ENCODE data around the gene SV2B. TPM values are rescaled to one million over a fixed set of nuclear protein-coding genes. Genes with fewer than 3 reads are reported as not detected.

The SV2B gene
- total RNA-seq, 5 donors from 2014 or later (not counting 1 experiment from before 2014, with no cell fraction given) = 0.03 to 0.13 (median 0.09) TPM; not detected in 2

DNA sequence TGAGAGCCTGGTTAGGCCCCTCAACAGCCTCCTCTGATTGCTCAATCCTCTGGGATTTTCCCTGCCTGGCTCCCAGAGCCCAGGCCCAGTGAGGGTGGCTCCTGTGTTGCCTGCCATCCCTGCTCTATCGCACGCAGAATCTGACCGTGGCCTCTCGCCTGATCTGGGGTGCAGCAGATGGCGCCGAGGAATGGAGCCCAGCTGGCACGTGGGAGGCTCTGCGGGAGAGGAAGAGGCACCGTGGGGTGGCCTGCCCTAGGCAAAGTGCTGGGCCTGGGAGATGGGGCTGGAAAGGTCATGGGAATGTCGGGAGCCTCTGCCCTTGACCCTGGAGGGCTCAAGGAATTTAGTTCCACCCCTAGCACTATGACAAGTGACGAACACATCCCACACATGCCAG is 10.3 kb downstream of the SV2B start:
- Mint-ChIP-seq H3K4me3 (no peak overlapping the region), H3K4me1 (no peaks in the 10 kb centered on the region), H3K27me3 (peaks cover 41 to 58% of the 10 kb centered on the region in 2 donors), H3K36me3 (no peaks in the 10 kb centered on the region), H3K27ac (no peak overlapping the region), H3K9me3 (no peaks in the 10 kb centered on the region)
- Histone ChIP-seq H3K27ac (ENCODE audit: low read length) (no peak overlapping the region), H3K4me1 (ENCODE audit: control insufficient read depth in 1 of 2, extremely low read depth in 1 of 2, insufficient read depth in 2 of 2, low read length in 2 of 2) (no peaks in the 10 kb centered on the region), H3K4me3 (ENCODE audit: control insufficient read depth in 1 of 2, extremely low read depth in 1 of 2, low read length in 1 of 2) (no peak overlapping the region), H3K9me3 (no peaks in the 10 kb centered on the region), H3K36me3 (ENCODE audit: control insufficient read depth in 2 of 2, extremely low read depth in 1 of 2, insufficient read depth in 1 of 2, low read length in 1 of 2) (no peaks in the 10 kb centered on the region), H3K27me3 (replicated peaks in 1 of 2; ENCODE audit: control insufficient read depth in 2 of 2, extremely low read depth in 1 of 2, insufficient read depth in 2 of 2, low read length in 1 of 2) (peaks cover 4 to 40% of the 10 kb centered on the region in 2 experiments)
- 82% methylated on average over 9 of the region's 11 CpGs for WGBS (ENCODE audit: insufficient coverage)
- DNase-seq = no peak
- ATAC-seq (replicated peaks in 1 of 4) = no peak
- ChIA-PET CTCF (interaction anchor here in 1 of 2 donors (0.6 kb wide), 1 partner anchor 162 kb away, joined by 3 read pairs; no protein-coding TSS in a partner anchor), POLR2A (no interaction called here)

DNA sequence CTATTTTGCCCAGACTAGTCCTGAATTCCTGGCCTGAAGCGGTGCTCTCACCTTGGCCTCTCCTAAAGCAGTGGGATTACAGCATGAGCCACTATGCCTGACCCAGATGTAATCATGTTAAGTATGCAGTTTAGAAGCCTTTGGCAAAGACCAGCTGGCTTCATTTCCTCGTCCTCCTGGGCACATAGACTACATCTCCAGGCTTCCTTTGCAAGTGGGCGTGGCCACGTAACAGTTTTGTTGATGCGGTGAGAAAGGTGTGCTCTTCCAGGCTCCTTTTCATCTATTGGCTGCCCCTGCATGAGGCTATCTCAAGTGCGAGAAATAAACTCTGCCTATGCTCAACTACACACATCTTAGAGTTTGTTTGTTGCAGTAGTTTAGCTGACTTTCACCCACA is 13.0 kb downstream of the SV2B start:
- peaks cover 3 to 30% of the 10 kb centered on the region in 2 experiments for H3K27me3 ChIP-seq (replicated peaks in 1 of 2; ENCODE audit: control insufficient read depth in 2 of 2, extremely low read depth in 1 of 2, insufficient read depth in 2 of 2, low read length in 1 of 2)
- H3K27me3 Mint-ChIP-seq = peaks cover 35 to 55% of the 10 kb centered on the region in 2 donors
- H3K9me3 ChIP-seq = no peaks in the 10 kb centered on the region
- H3K27ac Mint-ChIP-seq = no peak overlapping the region
- H3K4me1 ChIP-seq (ENCODE audit: control insufficient read depth in 1 of 2, extremely low read depth in 1 of 2, insufficient read depth in 2 of 2, low read length in 2 of 2) = no peaks in the 10 kb centered on the region
- H3K4me3 Mint-ChIP-seq = no peak overlapping the region
- H3K9me3 Mint-ChIP-seq = no peaks in the 10 kb centered on the region
- DNase-seq (no peak), ATAC-seq (replicated peaks in 1 of 4) (no peak)
- no peaks in the 10 kb centered on the region for H3K36me3 ChIP-seq (ENCODE audit: control insufficient read depth in 2 of 2, extremely low read depth in 1 of 2, insufficient read depth in 1 of 2, low read length in 1 of 2)
- H3K36me3 Mint-ChIP-seq = no peaks in the 10 kb centered on the region
- no peak overlapping the region for H3K4me3 ChIP-seq (ENCODE audit: control insufficient read depth in 1 of 2, extremely low read depth in 1 of 2, low read length in 1 of 2)
- ChIA-PET CTCF (no interaction called here), POLR2A (no interaction called here)
- WGBS (ENCODE audit: insufficient coverage) = 38% methylated on average over 1 of the region's 6 CpGs
- no peak overlapping the region for H3K27ac ChIP-seq (ENCODE audit: low read length)
- no peaks in the 10 kb centered on the region for H3K4me1 Mint-ChIP-seq

DNA sequence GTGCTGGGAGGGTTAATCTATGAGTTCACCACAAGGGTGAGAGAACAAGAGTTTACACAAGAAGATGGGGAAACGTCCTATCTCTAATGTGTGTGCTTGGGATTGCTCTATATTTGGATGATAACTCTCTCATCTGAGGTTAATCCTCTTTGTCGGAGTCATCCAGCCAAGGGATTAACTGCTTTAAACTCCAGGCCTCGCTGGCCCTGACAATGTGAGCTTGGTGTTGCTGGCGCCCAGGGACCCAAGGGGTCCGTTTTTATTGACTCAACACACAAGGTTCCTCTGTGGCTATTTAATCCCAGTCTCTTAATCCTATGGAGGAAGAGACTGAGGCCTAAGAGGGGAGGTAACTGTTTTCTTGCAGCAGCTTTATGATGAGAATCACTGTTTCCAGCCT is 14.2 kb downstream of the SV2B start:
- CTCF ChIA-PET = no interaction called here
- DNase-seq (no peak), ATAC-seq (replicated peaks in 1 of 4) (no peak)
- H3K36me3 Mint-ChIP-seq = no peaks in the 10 kb centered on the region
- Histone ChIP-seq H3K27ac (ENCODE audit: low read length) (no peak overlapping the region), H3K9me3 (no peaks in the 10 kb centered on the region), H3K4me1 (ENCODE audit: control insufficient read depth in 1 of 2, extremely low read depth in 1 of 2, insufficient read depth in 2 of 2, low read length in 2 of 2) (no peaks in the 10 kb centered on the region), H3K36me3 (ENCODE audit: control insufficient read depth in 2 of 2, extremely low read depth in 1 of 2, insufficient read depth in 1 of 2, low read length in 1 of 2) (no peaks in the 10 kb centered on the region), H3K4me3 (ENCODE audit: control insufficient read depth in 1 of 2, extremely low read depth in 1 of 2, low read length in 1 of 2) (no peak overlapping the region), H3K27me3 (replicated peaks in 1 of 2; ENCODE audit: control insufficient read depth in 2 of 2, extremely low read depth in 1 of 2, insufficient read depth in 2 of 2, low read length in 1 of 2) (peaks cover 6 to 34% of the 10 kb centered on the region in 2 experiments)
- no peaks in the 10 kb centered on the region for H3K4me1 Mint-ChIP-seq
- no peak overlapping the region for H3K27ac Mint-ChIP-seq
- H3K27me3 Mint-ChIP-seq = peaks cover 32 to 48% of the 10 kb centered on the region in 2 donors
- POLR2A ChIA-PET = no interaction called here
- no peak overlapping the region for H3K4me3 Mint-ChIP-seq
- H3K9me3 Mint-ChIP-seq = no peaks in the 10 kb centered on the region
- WGBS (ENCODE audit: insufficient coverage) = 70% methylated on average over 2 of the region's 5 CpGs

DNA sequence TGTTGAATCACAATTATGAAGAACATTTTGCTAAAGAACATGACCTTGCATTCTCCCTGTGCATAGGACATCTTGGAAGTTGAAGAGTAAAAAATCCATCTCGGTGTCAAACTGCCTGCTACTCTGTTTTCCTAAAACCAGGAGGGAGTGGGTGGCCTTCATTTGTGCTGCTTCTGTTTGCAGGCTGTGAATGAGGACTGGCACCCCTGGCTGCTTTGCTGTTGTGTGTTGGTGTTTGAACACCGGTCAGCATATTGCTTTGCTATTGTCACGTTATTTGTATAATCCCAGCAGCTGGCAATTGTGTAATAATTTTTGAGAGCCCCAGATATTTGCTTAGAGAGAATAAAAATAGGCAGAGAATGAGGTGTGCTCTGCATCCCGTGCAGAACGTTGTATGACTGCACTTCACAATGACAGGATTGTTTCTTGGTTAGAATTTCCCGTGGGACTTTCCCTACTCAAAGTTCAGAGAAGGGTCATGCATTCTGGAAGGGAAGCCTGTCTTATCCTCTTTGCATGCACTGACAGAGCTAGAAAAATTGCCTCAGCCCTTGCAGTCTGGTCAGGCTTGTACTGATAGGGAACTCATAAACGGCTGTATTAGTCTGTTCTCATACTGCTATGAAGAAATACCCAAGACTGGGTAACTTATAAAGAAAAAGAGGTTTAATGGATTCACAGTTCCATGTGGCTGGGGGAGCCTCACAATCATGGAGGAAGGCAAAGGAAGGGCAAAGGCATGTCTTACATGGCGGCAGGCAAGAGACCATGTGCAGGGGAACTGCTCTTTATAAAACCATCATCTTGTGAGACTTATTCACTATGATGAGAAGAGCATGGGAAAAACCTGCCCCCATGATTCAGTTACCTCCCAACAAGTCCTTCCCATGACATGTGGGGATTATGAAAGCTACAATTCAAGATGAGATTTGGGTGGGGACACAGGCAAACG is 16.3 kb downstream of the SV2B start:
- CTCF ChIA-PET = no interaction called here
- Histone ChIP-seq H3K4me1 (ENCODE audit: control insufficient read depth in 1 of 2, extremely low read depth in 1 of 2, insufficient read depth in 2 of 2, low read length in 2 of 2) (no peaks in the 10 kb centered on the region), H3K27me3 (replicated peaks in 1 of 2; ENCODE audit: control insufficient read depth in 2 of 2, extremely low read depth in 1 of 2, insufficient read depth in 2 of 2, low read length in 1 of 2) (peaks cover 6 to 19% of the 10 kb centered on the region in 2 experiments), H3K9me3 (no peaks in the 10 kb centered on the region), H3K4me3 (ENCODE audit: control insufficient read depth in 1 of 2, extremely low read depth in 1 of 2, low read length in 1 of 2) (no peak overlapping the region), H3K27ac (ENCODE audit: low read length) (no peak overlapping the region), H3K36me3 (ENCODE audit: control insufficient read depth in 2 of 2, extremely low read depth in 1 of 2, insufficient read depth in 1 of 2, low read length in 1 of 2) (no peaks in the 10 kb centered on the region)
- Mint-ChIP-seq H3K36me3 (no peaks in the 10 kb centered on the region), H3K27ac (no peak overlapping the region), H3K27me3 (peaks cover 37 to 38% of the 10 kb centered on the region in 2 donors), H3K4me3 (no peak overlapping the region), H3K4me1 (no peaks in the 10 kb centered on the region), H3K9me3 (no peaks in the 10 kb centered on the region)
- DNase-seq = no peak
- no peak for ATAC-seq (replicated peaks in 1 of 4)
- POLR2A ChIA-PET = no interaction called here
- 41% methylated on average over 6 of the region's 9 CpGs for WGBS (ENCODE audit: insufficient coverage)

DNA sequence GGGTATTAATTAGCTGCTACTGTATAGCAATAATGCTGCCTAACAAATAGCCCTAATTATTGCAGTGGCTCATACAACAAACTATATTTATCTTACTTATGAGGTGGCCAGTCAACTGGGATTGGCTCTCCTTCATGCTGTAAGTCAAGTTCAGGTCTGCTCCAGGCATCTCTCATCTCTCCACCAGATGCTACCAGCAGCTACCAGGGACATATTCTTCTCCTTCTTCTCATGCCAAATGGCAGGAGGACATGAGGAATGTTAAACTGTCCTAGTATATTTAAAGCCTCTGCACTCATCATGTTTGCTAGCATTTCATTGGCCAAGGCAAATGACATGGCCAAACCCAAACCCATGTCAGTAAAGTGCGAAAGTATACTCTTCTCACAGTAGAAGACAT is 17.3 kb downstream of the SV2B start:
- Mint-ChIP-seq H3K4me1 (no peaks in the 10 kb centered on the region), H3K36me3 (no peaks in the 10 kb centered on the region), H3K27me3 (peaks cover 34 to 38% of the 10 kb centered on the region in 2 donors), H3K27ac (no peak overlapping the region), H3K4me3 (no peak overlapping the region), H3K9me3 (no peaks in the 10 kb centered on the region)
- H3K9me3 ChIP-seq = no peaks in the 10 kb centered on the region
- H3K36me3 ChIP-seq (ENCODE audit: control insufficient read depth in 2 of 2, extremely low read depth in 1 of 2, insufficient read depth in 1 of 2, low read length in 1 of 2) = no peaks in the 10 kb centered on the region
- ATAC-seq (replicated peaks in 1 of 4) = no peak
- no peak overlapping the region for H3K27ac ChIP-seq (ENCODE audit: low read length)
- ChIA-PET POLR2A (no interaction called here), CTCF (no interaction called here)
- no peak overlapping the region for H3K4me3 ChIP-seq (ENCODE audit: control insufficient read depth in 1 of 2, extremely low read depth in 1 of 2, low read length in 1 of 2)
- no CpG with 5 or more reads among the region's 1 CpG for WGBS (ENCODE audit: insufficient coverage)
- peaks cover 6 to 15% of the 10 kb centered on the region in 2 experiments for H3K27me3 ChIP-seq (replicated peaks in 1 of 2; ENCODE audit: control insufficient read depth in 2 of 2, extremely low read depth in 1 of 2, insufficient read depth in 2 of 2, low read length in 1 of 2)
- DNase-seq = no peak
- H3K4me1 ChIP-seq (ENCODE audit: control insufficient read depth in 1 of 2, extremely low read depth in 1 of 2, insufficient read depth in 2 of 2, low read length in 2 of 2) = no peaks in the 10 kb centered on the region

DNA sequence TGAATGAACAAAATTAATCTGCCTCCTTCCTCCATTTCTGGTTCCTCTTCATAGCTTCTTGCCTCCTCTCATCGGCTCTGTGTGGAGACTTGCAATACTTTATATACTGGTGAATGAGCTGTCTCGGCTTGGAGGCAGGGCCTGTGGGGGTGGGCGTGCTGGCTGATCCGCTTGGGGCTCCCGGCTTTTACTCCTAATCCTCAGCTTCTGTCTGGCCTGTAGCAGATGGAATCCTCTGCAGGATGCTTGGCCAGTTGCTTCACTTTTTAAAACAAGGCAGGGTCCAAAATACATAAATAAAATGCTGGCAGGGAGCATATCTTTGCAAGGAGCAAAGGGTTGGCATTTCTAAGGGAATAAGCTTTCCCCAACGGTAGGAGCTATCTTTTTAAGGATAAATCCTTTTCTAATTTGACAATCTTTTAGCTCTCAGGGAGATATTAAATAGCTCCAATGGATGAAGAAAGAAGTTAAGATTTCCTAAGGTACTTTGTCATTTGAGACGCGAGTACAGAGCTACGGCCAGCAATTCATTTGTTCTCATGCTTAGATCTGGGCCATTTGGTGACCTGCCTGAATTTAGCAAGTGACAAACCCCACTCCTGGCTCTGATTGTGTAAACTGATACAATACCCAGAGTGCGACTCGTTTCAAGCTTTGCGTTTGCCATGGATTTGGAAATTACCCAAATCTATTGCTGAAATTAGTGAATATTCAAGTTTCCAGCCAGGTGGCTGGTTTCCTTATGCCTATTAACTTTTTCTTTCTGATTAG is 18.9 kb downstream of the SV2B start:
- ChIA-PET POLR2A (no interaction called here), CTCF (interaction anchor here in 1 of 2 donors (1.0 kb wide), 1 partner anchor 157 kb away, joined by 3 read pairs; no protein-coding TSS in a partner anchor)
- Histone ChIP-seq H3K36me3 (ENCODE audit: control insufficient read depth in 2 of 2, extremely low read depth in 1 of 2, insufficient read depth in 1 of 2, low read length in 1 of 2) (no peaks in the 10 kb centered on the region), H3K27me3 (replicated peaks in 1 of 2; ENCODE audit: control insufficient read depth in 2 of 2, extremely low read depth in 1 of 2, insufficient read depth in 2 of 2, low read length in 1 of 2) (peaks cover 6 to 13% of the 10 kb centered on the region in 2 experiments), H3K4me3 (ENCODE audit: control insufficient read depth in 1 of 2, extremely low read depth in 1 of 2, low read length in 1 of 2) (no peak overlapping the region), H3K9me3 (no peaks in the 10 kb centered on the region), H3K27ac (ENCODE audit: low read length) (no peak overlapping the region), H3K4me1 (ENCODE audit: control insufficient read depth in 1 of 2, extremely low read depth in 1 of 2, insufficient read depth in 2 of 2, low read length in 2 of 2) (no peaks in the 10 kb centered on the region)
- Mint-ChIP-seq H3K9me3 (no peaks in the 10 kb centered on the region), H3K27me3 (peaks cover 32 to 43% of the 10 kb centered on the region in 2 donors), H3K36me3 (no peaks in the 10 kb centered on the region), H3K27ac (no peak overlapping the region), H3K4me3 (no peak overlapping the region), H3K4me1 (no peaks in the 10 kb centered on the region)
- ATAC-seq (replicated peaks in 1 of 4) (no peak), DNase-seq (no peak)
- 84% methylated on average over 6 of the region's 12 CpGs for WGBS (ENCODE audit: insufficient coverage)
